GM23338 (cell line): ENCODE measurements around the gene CTRB1. TPM values are rescaled to one million over a fixed set of nuclear protein-coding genes. Genes with fewer than 3 reads are reported as not detected.

Source experiments
- ATAC-seq: fragments of 200-7000 bp; cut with Tn5 transposase; 3 replicates; pipeline ENCODE4 v1.9.1; 2020
- DNase-seq: peaks from one replicate; pipeline ENCODE4 v3.0.0-alpha.2; 2015; ENCODE audit warnings: low spot score
- H2AFZ ChIP-seq: fragments of 200-600 bp; sonication (generic); 2 replicates; pipeline ENCODE4 v1.8.0; 2016; ENCODE audit warnings: antibody characterized with exemption, mild to moderate bottlenecking, moderate library complexity
- H3F3A ChIP-seq: fragments of 200-600 bp; sonication (generic); replicated peaks from 2 replicates; pipeline ENCODE4 v1.8.0; 2017; ENCODE audit warnings: antibody characterized with exemption, mixed run types, low read depth
- H3K27ac ChIP-seq: fragments of 200-600 bp; sonication (generic); 2 replicates; pipeline ENCODE4 v1.6.1; 2016; ENCODE audit warnings: low read depth
- H3K27me3 ChIP-seq: fragments of 200-600 bp; sonication (generic); 2 replicates; pipeline ENCODE4 v1.8.0; 2016; ENCODE audit warnings: mild to moderate bottlenecking, mixed run types, moderate library complexity; ENCODE audit not compliant: insufficient read depth
- H3K36me3 ChIP-seq: fragments of 200-600 bp; sonication (generic); 2 replicates; pipeline ENCODE4 v1.8.0; 2016; ENCODE audit warnings: mild to moderate bottlenecking; ENCODE audit not compliant: insufficient read depth
- H3K4me1 ChIP-seq: fragments of 200-600 bp; sonication (generic); 2 replicates; pipeline ENCODE4 v1.8.0; 2016; ENCODE audit warnings: mild to moderate bottlenecking, moderate library complexity; ENCODE audit not compliant: insufficient read depth
- H3K4me2 ChIP-seq: fragments of 200-600 bp; sonication (generic); 2 replicates; pipeline ENCODE4 v1.7.1; 2017; ENCODE audit warnings: mixed run types
- H3K4me3 ChIP-seq: fragments of 200-600 bp; sonication (generic); 2 replicates; pipeline ENCODE4 v1.6.1; 2016; ENCODE audit warnings: mixed run types
- H3K79me2 ChIP-seq: fragments of 200-600 bp; sonication (generic); replicated peaks from 2 replicates; pipeline ENCODE4 v1.8.0; 2017; ENCODE audit warnings: mild to moderate bottlenecking; ENCODE audit not compliant: insufficient read depth
- H3K9me2 ChIP-seq: fragments of 200-600 bp; sonication (generic); 2 replicates; pipeline ENCODE4 v1.8.0; 2017; ENCODE audit not compliant: insufficient read depth
- H4K20me1 ChIP-seq: fragments of 200-600 bp; sonication (generic); replicated peaks from 2 replicates; pipeline ENCODE4 v1.8.0; 2017; ENCODE audit warnings: mild to moderate bottlenecking; ENCODE audit not compliant: insufficient read depth
- H3K27ac Mint-ChIP-seq: 2 replicates; pipeline ENCODE4 v1.8.0; 2020; ENCODE audit warnings: inconsistent platforms, mild to moderate bottlenecking, moderate library complexity, mixed read lengths
- H3K27me3 Mint-ChIP-seq: 3 replicates; pipeline ENCODE4 v1.8.0; 2022; ENCODE audit warnings: low read depth, mild to moderate bottlenecking, moderate library complexity, mixed read lengths, inconsistent platforms; ENCODE audit not compliant: insufficient read depth, poor library complexity
- H3K36me3 Mint-ChIP-seq: 3 replicates; pipeline ENCODE4 v1.8.0; 2021; ENCODE audit warnings: low read depth, mild to moderate bottlenecking, inconsistent platforms, moderate library complexity, mixed read lengths
- H3K4me1 Mint-ChIP-seq: 3 replicates; pipeline ENCODE4 v1.8.0; 2020; ENCODE audit warnings: mild to moderate bottlenecking, inconsistent platforms, mixed read lengths
- H3K4me3 Mint-ChIP-seq: 3 replicates; pipeline ENCODE4 v1.8.0; 2021; ENCODE audit warnings: moderate library complexity, mild to moderate bottlenecking, inconsistent platforms, mixed read lengths
- H3K9me3 Mint-ChIP-seq: 3 replicates; pipeline ENCODE4 v1.8.0; 2020; ENCODE audit warnings: moderate library complexity, mild to moderate bottlenecking, inconsistent platforms, mixed read lengths
- CREB1 ChIP-seq: fragments of 250-450 bp; sonication (Bioruptor Pico); IDR thresholded peaks from 2 replicates; pipeline ENCODE4 v1.5.0; 2020; ENCODE audit warnings: low read depth, mild to moderate bottlenecking, moderate library complexity
- POLR2AphosphoS5 ChIP-seq: IDR thresholded peaks from 2 replicates; pipeline ENCODE4 v1.6.1; 2016; ENCODE audit warnings: antibody characterized with exemption, low read depth
- ZNF331 ChIP-seq: fragments of 250-450 bp; sonication (Bioruptor Pico); IDR thresholded peaks from 2 replicates; pipeline ENCODE4 v1.5.0; 2020; ENCODE audit warnings: low read depth, mild to moderate bottlenecking, moderate library complexity
- polyA plus RNA-seq: library from polyadenylated mRNA; unstranded; fragments of >200 nt; fragmentation: Nextera tagmentation; extraction: Ambion mirVana; gene quantifications from 2 replicates; pipeline ENCODE4 v1.2.1, GENCODE V29; 2016
- total RNA-seq: library from RNA; depleted of rRNA; stranded (reverse); fragments of >200 nt; shearing (Covaris generic); gene quantifications from 2 replicates; pipeline ENCODE4 v1.2.3, GENCODE V29; 2014
- TF ChIP-seq, protein P1 (sequence below), 2 experiments: fragments of 200-600 bp in 1 of 2; sonication (generic) in 1 of 2; conservative IDR thresholded peaks; 2 replicates each; pipeline versions ENCODE4 v1.5.1 to v1.6.1; 2016 to 2017; ENCODE audit warnings: antibody characterized with exemption in 2 of 2, low read depth in 2 of 2, mild to moderate bottlenecking in 2 of 2, moderate library complexity in 1 of 2
- TF ChIP-seq, protein P2 (sequence below): IDR thresholded peaks from 2 replicates; pipeline ENCODE4 v1.6.1; 2016; ENCODE audit warnings: antibody characterized with exemption
- TF ChIP-seq, protein P3 (sequence below): fragments of 250-450 bp; sonication (Bioruptor Pico); IDR thresholded peaks from 2 replicates; pipeline ENCODE4 v1.5.0; 2020; ENCODE audit warnings: mild to moderate bottlenecking, moderate library complexity
- TF ChIP-seq, protein P4 (sequence below): IDR thresholded peaks from one replicate; pipeline ENCODE4 v1.6.1; 2018; ENCODE audit warnings: antibody characterized with exemption; ENCODE audit not compliant: unreplicated experiment

Gene CTRB1
- total and polyA plus RNA-seq, 2 experiments from 2014 or later: not detected

DNA sequence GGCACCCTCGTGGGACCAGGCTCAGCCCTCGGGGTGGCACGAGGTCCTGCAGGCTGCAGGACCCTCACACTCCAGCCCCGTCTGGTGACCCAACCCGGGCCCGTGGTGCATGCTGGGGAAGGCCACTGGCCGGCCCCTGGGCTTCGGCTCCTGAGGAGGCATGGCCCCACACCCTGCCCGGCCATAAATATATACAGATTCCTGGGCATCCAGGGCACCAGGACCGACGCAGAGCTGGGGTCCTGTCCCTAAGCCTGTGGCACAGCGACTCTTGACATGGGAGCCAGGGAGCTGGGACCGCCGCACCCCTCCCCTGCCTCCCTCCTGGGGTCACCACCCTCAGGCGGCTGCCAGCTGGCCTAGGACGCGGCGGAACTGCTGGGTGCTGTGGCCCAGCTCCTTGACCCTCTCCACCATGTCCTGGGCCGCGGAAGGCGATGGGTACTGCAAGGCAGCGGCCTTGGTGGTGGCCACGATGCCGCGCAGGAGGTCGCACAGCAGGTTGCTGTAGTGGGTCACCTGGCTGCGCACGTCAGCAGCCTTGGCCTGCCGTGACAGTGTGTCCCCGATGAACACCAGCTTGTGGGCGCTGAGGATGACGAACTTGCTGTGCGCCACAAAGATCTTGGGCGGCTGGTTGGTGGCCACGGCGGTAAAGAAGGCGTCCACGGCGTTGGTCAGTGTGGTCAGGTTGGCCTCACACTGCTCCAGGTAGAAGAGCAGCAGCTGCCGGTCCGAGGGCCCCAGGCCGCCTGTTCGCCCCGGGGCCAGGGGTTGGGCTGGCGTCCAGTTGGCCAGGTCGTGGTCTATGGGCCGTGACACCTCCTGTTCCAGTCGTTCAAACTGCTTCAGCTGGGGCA lies 10.6 kb downstream of the CTRB1 start:
- H2AFZ ChIP-seq: no peak overlapping the region
- H3K27ac ChIP-seq: no peak overlapping the region
- H3K4me3 Mint-ChIP-seq: no peak overlapping the region
- TF ChIP-seq, protein P1, sequence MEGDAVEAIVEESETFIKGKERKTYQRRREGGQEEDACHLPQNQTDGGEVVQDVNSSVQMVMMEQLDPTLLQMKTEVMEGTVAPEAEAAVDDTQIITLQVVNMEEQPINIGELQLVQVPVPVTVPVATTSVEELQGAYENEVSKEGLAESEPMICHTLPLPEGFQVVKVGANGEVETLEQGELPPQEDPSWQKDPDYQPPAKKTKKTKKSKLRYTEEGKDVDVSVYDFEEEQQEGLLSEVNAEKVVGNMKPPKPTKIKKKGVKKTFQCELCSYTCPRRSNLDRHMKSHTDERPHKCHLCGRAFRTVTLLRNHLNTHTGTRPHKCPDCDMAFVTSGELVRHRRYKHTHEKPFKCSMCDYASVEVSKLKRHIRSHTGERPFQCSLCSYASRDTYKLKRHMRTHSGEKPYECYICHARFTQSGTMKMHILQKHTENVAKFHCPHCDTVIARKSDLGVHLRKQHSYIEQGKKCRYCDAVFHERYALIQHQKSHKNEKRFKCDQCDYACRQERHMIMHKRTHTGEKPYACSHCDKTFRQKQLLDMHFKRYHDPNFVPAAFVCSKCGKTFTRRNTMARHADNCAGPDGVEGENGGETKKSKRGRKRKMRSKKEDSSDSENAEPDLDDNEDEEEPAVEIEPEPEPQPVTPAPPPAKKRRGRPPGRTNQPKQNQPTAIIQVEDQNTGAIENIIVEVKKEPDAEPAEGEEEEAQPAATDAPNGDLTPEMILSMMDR (conservative IDR thresholded peaks at IDR 0.05; ENCODE audit: low read depth in 2 of 2): no peak
- TF ChIP-seq, protein P2, sequence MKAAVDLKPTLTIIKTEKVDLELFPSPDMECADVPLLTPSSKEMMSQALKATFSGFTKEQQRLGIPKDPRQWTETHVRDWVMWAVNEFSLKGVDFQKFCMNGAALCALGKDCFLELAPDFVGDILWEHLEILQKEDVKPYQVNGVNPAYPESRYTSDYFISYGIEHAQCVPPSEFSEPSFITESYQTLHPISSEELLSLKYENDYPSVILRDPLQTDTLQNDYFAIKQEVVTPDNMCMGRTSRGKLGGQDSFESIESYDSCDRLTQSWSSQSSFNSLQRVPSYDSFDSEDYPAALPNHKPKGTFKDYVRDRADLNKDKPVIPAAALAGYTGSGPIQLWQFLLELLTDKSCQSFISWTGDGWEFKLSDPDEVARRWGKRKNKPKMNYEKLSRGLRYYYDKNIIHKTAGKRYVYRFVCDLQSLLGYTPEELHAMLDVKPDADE: no peak
- no peak for TF ChIP-seq ZNF331 (CRISPR knock-in tag)
- TF ChIP-seq POLR2AphosphoS5: 0 out of 2 replicates have a peak, but pooled peaks have one; percentile 21
- TF ChIP-seq CREB1 (CRISPR knock-in tag): no peak
- TF ChIP-seq, protein P3, sequence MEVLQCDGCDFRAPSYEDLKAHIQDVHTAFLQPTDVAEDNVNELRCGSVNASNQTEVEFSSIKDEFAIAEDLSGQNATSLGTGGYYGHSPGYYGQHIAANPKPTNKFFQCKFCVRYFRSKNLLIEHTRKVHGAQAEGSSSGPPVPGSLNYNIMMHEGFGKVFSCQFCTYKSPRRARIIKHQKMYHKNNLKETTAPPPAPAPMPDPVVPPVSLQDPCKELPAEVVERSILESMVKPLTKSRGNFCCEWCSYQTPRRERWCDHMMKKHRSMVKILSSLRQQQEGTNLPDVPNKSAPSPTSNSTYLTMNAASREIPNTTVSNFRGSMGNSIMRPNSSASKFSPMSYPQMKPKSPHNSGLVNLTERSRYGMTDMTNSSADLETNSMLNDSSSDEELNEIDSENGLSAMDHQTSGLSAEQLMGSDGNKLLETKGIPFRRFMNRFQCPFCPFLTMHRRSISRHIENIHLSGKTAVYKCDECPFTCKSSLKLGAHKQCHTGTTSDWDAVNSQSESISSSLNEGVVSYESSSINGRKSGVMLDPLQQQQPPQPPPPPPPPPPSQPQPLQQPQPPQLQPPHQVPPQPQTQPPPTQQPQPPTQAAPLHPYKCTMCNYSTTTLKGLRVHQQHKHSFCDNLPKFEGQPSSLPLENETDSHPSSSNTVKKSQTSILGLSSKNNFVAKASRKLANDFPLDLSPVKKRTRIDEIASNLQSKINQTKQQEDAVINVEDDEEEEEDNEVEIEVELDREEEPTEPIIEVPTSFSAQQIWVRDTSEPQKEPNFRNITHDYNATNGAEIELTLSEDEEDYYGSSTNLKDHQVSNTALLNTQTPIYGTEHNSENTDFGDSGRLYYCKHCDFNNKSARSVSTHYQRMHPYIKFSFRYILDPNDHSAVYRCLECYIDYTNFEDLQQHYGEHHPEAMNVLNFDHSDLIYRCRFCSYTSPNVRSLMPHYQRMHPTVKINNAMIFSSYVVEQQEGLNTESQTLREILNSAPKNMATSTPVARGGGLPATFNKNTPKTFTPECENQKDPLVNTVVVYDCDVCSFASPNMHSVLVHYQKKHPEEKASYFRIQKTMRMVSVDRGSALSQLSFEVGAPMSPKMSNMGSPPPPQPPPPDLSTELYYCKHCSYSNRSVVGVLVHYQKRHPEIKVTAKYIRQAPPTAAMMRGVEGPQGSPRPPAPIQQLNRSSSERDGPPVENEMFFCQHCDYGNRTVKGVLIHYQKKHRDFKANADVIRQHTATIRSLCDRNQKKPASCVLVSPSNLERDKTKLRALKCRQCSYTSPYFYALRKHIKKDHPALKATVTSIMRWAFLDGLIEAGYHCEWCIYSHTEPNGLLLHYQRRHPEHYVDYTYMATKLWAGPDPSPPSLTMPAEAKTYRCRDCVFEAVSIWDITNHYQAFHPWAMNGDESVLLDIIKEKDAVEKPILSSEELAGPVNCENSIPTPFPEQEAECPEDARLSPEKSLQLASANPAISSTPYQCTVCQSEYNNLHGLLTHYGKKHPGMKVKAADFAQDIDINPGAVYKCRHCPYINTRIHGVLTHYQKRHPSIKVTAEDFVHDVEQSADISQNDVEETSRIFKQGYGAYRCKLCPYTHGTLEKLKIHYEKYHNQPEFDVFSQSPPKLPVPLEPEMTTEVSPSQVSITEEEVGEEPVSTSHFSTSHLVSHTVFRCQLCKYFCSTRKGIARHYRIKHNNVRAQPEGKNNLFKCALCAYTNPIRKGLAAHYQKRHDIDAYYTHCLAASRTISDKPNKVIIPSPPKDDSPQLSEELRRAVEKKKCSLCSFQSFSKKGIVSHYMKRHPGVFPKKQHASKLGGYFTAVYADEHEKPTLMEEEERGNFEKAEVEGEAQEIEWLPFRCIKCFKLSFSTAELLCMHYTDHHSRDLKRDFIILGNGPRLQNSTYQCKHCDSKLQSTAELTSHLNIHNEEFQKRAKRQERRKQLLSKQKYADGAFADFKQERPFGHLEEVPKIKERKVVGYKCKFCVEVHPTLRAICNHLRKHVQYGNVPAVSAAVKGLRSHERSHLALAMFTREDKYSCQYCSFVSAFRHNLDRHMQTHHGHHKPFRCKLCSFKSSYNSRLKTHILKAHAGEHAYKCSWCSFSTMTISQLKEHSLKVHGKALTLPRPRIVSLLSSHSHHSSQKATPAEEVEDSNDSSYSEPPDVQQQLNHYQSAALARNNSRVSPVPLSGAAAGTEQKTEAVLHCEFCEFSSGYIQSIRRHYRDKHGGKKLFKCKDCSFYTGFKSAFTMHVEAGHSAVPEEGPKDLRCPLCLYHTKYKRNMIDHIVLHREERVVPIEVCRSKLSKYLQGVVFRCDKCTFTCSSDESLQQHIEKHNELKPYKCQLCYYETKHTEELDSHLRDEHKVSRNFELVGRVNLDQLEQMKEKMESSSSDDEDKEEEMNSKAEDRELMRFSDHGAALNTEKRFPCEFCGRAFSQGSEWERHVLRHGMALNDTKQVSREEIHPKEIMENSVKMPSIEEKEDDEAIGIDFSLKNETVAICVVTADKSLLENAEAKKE (CRISPR knock-in tag): no peak
- TF ChIP-seq, protein P4, sequence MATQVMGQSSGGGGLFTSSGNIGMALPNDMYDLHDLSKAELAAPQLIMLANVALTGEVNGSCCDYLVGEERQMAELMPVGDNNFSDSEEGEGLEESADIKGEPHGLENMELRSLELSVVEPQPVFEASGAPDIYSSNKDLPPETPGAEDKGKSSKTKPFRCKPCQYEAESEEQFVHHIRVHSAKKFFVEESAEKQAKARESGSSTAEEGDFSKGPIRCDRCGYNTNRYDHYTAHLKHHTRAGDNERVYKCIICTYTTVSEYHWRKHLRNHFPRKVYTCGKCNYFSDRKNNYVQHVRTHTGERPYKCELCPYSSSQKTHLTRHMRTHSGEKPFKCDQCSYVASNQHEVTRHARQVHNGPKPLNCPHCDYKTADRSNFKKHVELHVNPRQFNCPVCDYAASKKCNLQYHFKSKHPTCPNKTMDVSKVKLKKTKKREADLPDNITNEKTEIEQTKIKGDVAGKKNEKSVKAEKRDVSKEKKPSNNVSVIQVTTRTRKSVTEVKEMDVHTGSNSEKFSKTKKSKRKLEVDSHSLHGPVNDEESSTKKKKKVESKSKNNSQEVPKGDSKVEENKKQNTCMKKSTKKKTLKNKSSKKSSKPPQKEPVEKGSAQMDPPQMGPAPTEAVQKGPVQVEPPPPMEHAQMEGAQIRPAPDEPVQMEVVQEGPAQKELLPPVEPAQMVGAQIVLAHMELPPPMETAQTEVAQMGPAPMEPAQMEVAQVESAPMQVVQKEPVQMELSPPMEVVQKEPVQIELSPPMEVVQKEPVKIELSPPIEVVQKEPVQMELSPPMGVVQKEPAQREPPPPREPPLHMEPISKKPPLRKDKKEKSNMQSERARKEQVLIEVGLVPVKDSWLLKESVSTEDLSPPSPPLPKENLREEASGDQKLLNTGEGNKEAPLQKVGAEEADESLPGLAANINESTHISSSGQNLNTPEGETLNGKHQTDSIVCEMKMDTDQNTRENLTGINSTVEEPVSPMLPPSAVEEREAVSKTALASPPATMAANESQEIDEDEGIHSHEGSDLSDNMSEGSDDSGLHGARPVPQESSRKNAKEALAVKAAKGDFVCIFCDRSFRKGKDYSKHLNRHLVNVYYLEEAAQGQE: no peak
- no peaks in the 10 kb centered on the region for H3K9me2 ChIP-seq
- H3K36me3 ChIP-seq: peaks cover 30% of the 10 kb centered on the region; the same call in 1 of the 2 replicates
- H4K20me1 ChIP-seq: peaks cover 14% of the 10 kb centered on the region; the same call in 1 of the 2 replicates
- H3K4me3 ChIP-seq: no peak overlapping the region
- H3K27me3 ChIP-seq: no peaks in the 10 kb centered on the region
- no peaks in the 10 kb centered on the region for H3K9me3 Mint-ChIP-seq
- H3K36me3 Mint-ChIP-seq: peaks cover 54% of the 10 kb centered on the region
- H3F3A ChIP-seq: peaks cover 36% of the 10 kb centered on the region
- no peak for ATAC-seq
- H3K4me1 Mint-ChIP-seq: peaks cover 7% of the 10 kb centered on the region
- H3K27me3 Mint-ChIP-seq: peaks cover 26% of the 10 kb centered on the region
- no peak overlapping the region for H3K4me2 ChIP-seq
- H3K79me2 ChIP-seq: peaks cover 12% of the 10 kb centered on the region; the same call in 1 of the 2 replicates
- DNase-seq: peak; percentile 2
- no peaks in the 10 kb centered on the region for H3K4me1 ChIP-seq
- no peak overlapping the region for H3K27ac Mint-ChIP-seq
